IMR-90 (cell line): ENCODE results near the gene UNC5A. TPM values are rescaled to one million over a fixed set of nuclear protein-coding genes. Genes with fewer than 3 reads are reported as not detected.

Experiments
- ATAC-seq: fragments of 200-7000 bp; cut with Tn5 transposase; 2 replicates; pipeline ENCODE4 v1.9.1; 2020; ENCODE audit warnings: low read depth, mild to moderate bottlenecking, moderate library complexity
- BruUV-seq: library from RNA; stranded (reverse); fragments of 400-500 nt; replicated peaks from 2 replicates; lab custom pipeline; 2021; lab: Mats Ljungman, UMichigan
- CTCF ChIA-PET: fragments of 300-600 bp; formaldehyde crosslinking; extraction: SDS; loops from one replicate; lab custom pipeline; 2021; ENCODE audit warnings: antibody characterized with exemption; lab: Yijun Ruan, JAX
- POLR2A ChIA-PET: fragments of 300-600 bp; sonication (Branson Sonifier 250); formaldehyde crosslinking; loops from one replicate; lab custom pipeline; 2022; ENCODE audit warnings: antibody characterized with exemption; ENCODE audit not compliant: unreplicated experiment; lab: Charles Lee
- DNase-seq: peaks from one replicate; pipeline ENCODE4 v3.0.0; 2013
- H2AFZ ChIP-seq: replicated peaks from 2 replicates; pipeline ENCODE3; 2013; ENCODE audit warnings: low read length, mild to moderate bottlenecking; ENCODE audit not compliant: poor library complexity
- H2AK5ac ChIP-seq: 2 replicates; pipeline ENCODE4 v1.6.1; 2013; ENCODE audit warnings: low read depth, low read length, inconsistent platforms
- H2AK9ac ChIP-seq: replicated peaks from 2 replicates; pipeline ENCODE3; 2013; ENCODE audit warnings: mild to moderate bottlenecking, low read depth, low read length, moderate library complexity; ENCODE audit not compliant: poor library complexity
- H2BK120ac ChIP-seq: 2 replicates; pipeline ENCODE4 v1.6.1; 2013; ENCODE audit warnings: low read depth, low read length, inconsistent platforms
- H2BK15ac ChIP-seq: 3 replicates; pipeline ENCODE4 v1.6.1; 2013; ENCODE audit warnings: low read depth, low read length, inconsistent platforms
- H2BK20ac ChIP-seq: 2 replicates; pipeline ENCODE4 v1.6.1; 2013; ENCODE audit warnings: low read depth, mild to moderate bottlenecking, inconsistent platforms, low read length, moderate library complexity
- H2BK5ac ChIP-seq: 2 replicates; pipeline ENCODE4 v1.6.1; 2013; ENCODE audit warnings: mild to moderate bottlenecking, low read depth, low read length, inconsistent platforms; ENCODE audit not compliant: poor library complexity, severe bottlenecking
- H3K14ac ChIP-seq: replicated peaks from 2 replicates; pipeline ENCODE4 v1.6.1; 2013; ENCODE audit warnings: low read depth, low read length, inconsistent platforms
- H3K18ac ChIP-seq: 2 replicates; pipeline ENCODE4 v1.6.1; 2013; ENCODE audit warnings: low read depth, low read length, control low read depth
- H3K23ac ChIP-seq: 2 replicates; pipeline ENCODE4 v1.6.1; 2013; ENCODE audit warnings: low read depth, low read length, inconsistent platforms
- H3K27ac ChIP-seq: 2 replicates; pipeline ENCODE4 v1.5.1; 2013; ENCODE audit warnings: mild to moderate bottlenecking, control low read depth, low read length; ENCODE audit not compliant: insufficient read depth
- H3K27me3 ChIP-seq: 2 replicates; pipeline ENCODE4 v1.6.1; 2013; ENCODE audit warnings: low read length; ENCODE audit not compliant: control insufficient read depth, insufficient read depth
- H3K36me3 ChIP-seq: 2 replicates; pipeline ENCODE4 v1.6.1; 2013; ENCODE audit warnings: low read length, mixed read lengths; ENCODE audit not compliant: control insufficient read depth, insufficient read depth
- H3K4ac ChIP-seq: 2 replicates; pipeline ENCODE4 v1.6.1; 2013; ENCODE audit warnings: low read depth, low read length, inconsistent platforms
- H3K4me1 ChIP-seq: 2 replicates; pipeline ENCODE4 v1.6.1; 2013; ENCODE audit warnings: low read length, mixed read lengths; ENCODE audit not compliant: control insufficient read depth, insufficient read depth
- H3K4me2 ChIP-seq: 2 replicates; pipeline ENCODE4 v1.6.1; 2013; ENCODE audit warnings: low read depth, mild to moderate bottlenecking, control low read depth, low read length, moderate library complexity
- H3K4me3 ChIP-seq: 2 replicates; pipeline ENCODE4 v1.5.1; 2013; ENCODE audit warnings: low read depth, mild to moderate bottlenecking, control low read depth, low read length, moderate library complexity; ENCODE audit not compliant: insufficient read depth
- H3K56ac ChIP-seq: 2 replicates; pipeline ENCODE4 v1.6.1; 2013; ENCODE audit warnings: low read length, inconsistent platforms; ENCODE audit not compliant: insufficient read depth; ENCODE audit errors: extremely low read depth
- H3K79me1 ChIP-seq, 2 experiments: 2 replicates each; pipeline ENCODE4 v1.6.1; 2013; ENCODE audit warnings: low read length in 2 of 2, inconsistent platforms in 1 of 2, low read depth in 1 of 2
- H3K9ac ChIP-seq: 2 replicates; pipeline ENCODE4 v1.6.1; 2013; ENCODE audit warnings: low read depth, low read length, control low read depth
- H3K9me1 ChIP-seq: 2 replicates; pipeline ENCODE4 v1.6.1; 2013; ENCODE audit warnings: low read length, inconsistent platforms; ENCODE audit not compliant: insufficient read depth
- H3K9me3 ChIP-seq: 2 replicates; pipeline ENCODE4 v1.6.1; 2013; ENCODE audit warnings: low read length; ENCODE audit not compliant: control insufficient read depth, insufficient read depth
- H4K20me1 ChIP-seq: 2 replicates; pipeline ENCODE4 v1.6.1; 2013; ENCODE audit warnings: low read length, inconsistent platforms; ENCODE audit not compliant: insufficient read depth
- H4K5ac ChIP-seq: 2 replicates; pipeline ENCODE4 v1.6.1; 2013; ENCODE audit warnings: mild to moderate bottlenecking, low read depth, low read length, control low read depth
- H4K8ac ChIP-seq, 2 experiments: 2 replicates each; pipeline ENCODE4 v1.6.1; 2013; ENCODE audit warnings: low read depth in 2 of 2, low read length in 2 of 2, control low read depth in 1 of 2, inconsistent platforms in 1 of 2
- H4K91ac ChIP-seq: 2 replicates; pipeline ENCODE4 v1.6.1; 2013; ENCODE audit warnings: low read depth, low read length, inconsistent platforms; ENCODE audit not compliant: insufficient read depth
- CHD1 ChIP-seq: IDR thresholded peaks from 2 replicates; pipeline ENCODE4 v1.6.1; 2012; ENCODE audit warnings: low read depth, low read length, improper control_type of control experiment
- ELK1 ChIP-seq: fragments of 150-350 bp; IDR thresholded peaks from 2 replicates; pipeline ENCODE4 v1.6.1; 2016; ENCODE audit warnings: low read depth, mild to moderate bottlenecking, low read length, moderate library complexity, borderline replicate concordance
- NFE2L2 ChIP-seq: fragments of 150-350 bp; IDR thresholded peaks from 2 replicates; pipeline ENCODE4 v1.6.1; 2016; ENCODE audit warnings: low read depth, mild to moderate bottlenecking, low read length
- RAD21 ChIP-seq: IDR thresholded peaks from 2 replicates; pipeline ENCODE4 v1.6.1; 2012; ENCODE audit warnings: low read length, improper control_type of control experiment
- RCOR1 ChIP-seq: IDR thresholded peaks from 2 replicates; pipeline ENCODE4 v1.6.1; 2012; ENCODE audit warnings: mild to moderate bottlenecking, low read length, improper control_type of control experiment; ENCODE audit not compliant: insufficient replicate concordance
- WGBS, 2 experiments: methylation state at CpG; one replicate each; pipeline versions ENCODE4 v1.1.5 to v1.1.7; 2013; ENCODE audit warnings: missing lambda C conversion rate in 2 of 2; ENCODE audit not compliant: insufficient read length in 1 of 2; ENCODE audit errors: extremely low coverage in 2 of 2; 5-methylcytosine and 5-hydroxymethylcytosine counted together
- dilution Hi-C: fragments of 300-500 bp; cut with HindIII; formaldehyde crosslinking; loops from one replicate; pipeline ENCODE4 v1.14.3; 2018; ENCODE audit warnings: low sequenced_read_pairs; ENCODE audit not compliant: unreplicated experiment
- in situ Hi-C: fragments of 300-500 bp; cut with MboI; formaldehyde crosslinking; loops from 3 replicates; pipeline ENCODE4 v1.14.3; 2019; ENCODE audit warnings: low sequenced_read_pairs, inconsistent platforms, mixed read lengths
- intact Hi-C: fragments of 100-400 bp; cut with micrococcal nuclease; formaldehyde crosslinking; loops from 2 replicates; pipeline ENCODE4 v1.10.0; 2022
- polyA plus RNA-seq, 3 experiments: library from polyadenylated mRNA; depleted of rRNA; stranded (reverse); fragments of >200 nt; gene quantifications; 2 replicates each; pipeline ENCODE4 v1.2.3, GENCODE V29; 2012; ENCODE audit warnings: low replicate concordance in 1 of 3
- total RNA-seq: library from RNA; depleted of rRNA; stranded (reverse); fragments of >200 nt; gene quantifications from 2 replicates; pipeline ENCODE4 v1.2.3, GENCODE V29; 2012

UNC5A gene
- total and polyA plus RNA-seq, 2 of the 4 experiments (the other 2 are of a cell fraction): not detected

- H3K4me1 ChIP-seq: no peaks in the 10 kb centered on the region
- H3K36me3 ChIP-seq: no peaks in the 10 kb centered on the region
- H4K5ac ChIP-seq: no peak overlapping the region
- H3K9me3 ChIP-seq: no peaks in the 10 kb centered on the region; the same call in 1 of the 2 replicates
- H3K18ac ChIP-seq: no peak overlapping the region
- no peak overlapping the region for H3K4me2 ChIP-seq
- H2AK5ac ChIP-seq: no peak overlapping the region
- H2AK9ac ChIP-seq: no peak overlapping the region
- H3K27me3 ChIP-seq: peaks cover 49% of the 10 kb centered on the region
- ChIA-PET CTCF (no interaction called here), POLR2A (no interaction called here)
- ATAC-seq: no peak
- no peak overlapping the region for H3K23ac ChIP-seq
- H2AFZ ChIP-seq: no peak overlapping the region
- BruUV-seq: no TSS peak
- no peak overlapping the region for H2BK5ac ChIP-seq
- H4K8ac ChIP-seq: no peak overlapping the region
- WGBS, 2 experiments: 72% methylated on average over 11 of the region's 13 CpGs; no CpG with 5 or more reads in 1 of the 2 experiments
- H2BK20ac ChIP-seq: no peak overlapping the region
- no peak overlapping the region for H3K4ac ChIP-seq
- H3K9me1 ChIP-seq: no peaks in the 10 kb centered on the region
- H3K79me1 ChIP-seq: no peaks in the 10 kb centered on the region
- no peak overlapping the region for H3K14ac ChIP-seq
- H3K4me3 ChIP-seq: no peak overlapping the region
- no peak overlapping the region for H3K27ac ChIP-seq
- no peak for DNase-seq
- dilution Hi-C loops (no loop called here), in situ Hi-C loops (no loop called here), intact Hi-C loops (no loop called here)
- H2BK15ac ChIP-seq: no peak overlapping the region
- H4K91ac ChIP-seq: no peak overlapping the region
- H4K20me1 ChIP-seq: no peaks in the 10 kb centered on the region
- no peak overlapping the region for H3K56ac ChIP-seq
- no peak for TF ChIP-seq NFE2L2
- no peak for TF ChIP-seq RAD21
- TF ChIP-seq CHD1: no peak
- no peak for TF ChIP-seq ELK1
- no peak for TF ChIP-seq RCOR1
- H3K9ac ChIP-seq: no peak overlapping the region
- H2BK120ac ChIP-seq: no peak overlapping the region
Observed at GRCh38 chr5:176822041-176822792, 11.9 kb downstream of the UNC5A start.
